ENCODE results near the gene MXD1. TPM values are rescaled to one million over a fixed set of nuclear protein-coding genes. Genes with fewer than 3 reads are reported as not detected.

The MXD1 gene
- total RNA-seq, 1 experiment from 2014 or later = 3.7 TPM

- Histone ChIP-seq H4K91ac (ENCODE audit: insufficient read length, low read depth, low read length) (no peak overlapping the region), H3K9ac (ENCODE audit: extremely low read depth, insufficient read length, low read length) (no peak overlapping the region), H3K27me3 (ENCODE audit: insufficient read depth, low read length) (no peaks in the 10 kb centered on the region), H4K20me1 (ENCODE audit: control insufficient read depth, insufficient read depth, insufficient read length) (no peaks in the 10 kb centered on the region), H4K8ac (replicated peaks; ENCODE audit: insufficient read length, low read depth, low read length) (no peak overlapping the region), H3K4me2 (ENCODE audit: insufficient read depth, insufficient read length, low read length) (no peak overlapping the region), H3K23me2 (ENCODE audit: insufficient read length, low read depth, low read length, poor library complexity, severe bottlenecking) (no peaks in the 10 kb centered on the region), H3K18ac (ENCODE audit: insufficient read length, low read depth, low read length) (no peak overlapping the region), H2BK15ac (ENCODE audit: low read depth, low read length) (no peak overlapping the region), H3T11ph (ENCODE audit: low read length) (no peak overlapping the region), H2BK12ac (ENCODE audit: insufficient read length, low read depth, low read length) (no peak overlapping the region), H3K23ac (ENCODE audit: insufficient read length, low read depth, low read length) (no peak overlapping the region), H3K79me1 (ENCODE audit: insufficient read depth, low read depth, low read length, poor library complexity, severe bottlenecking) (no peaks in the 10 kb centered on the region), H3K56ac (ENCODE audit: insufficient read length, low read depth, low read length) (no peak overlapping the region), H4K5ac (ENCODE audit: insufficient read length, low read depth, low read length) (no peak overlapping the region), H2AFZ (ENCODE audit: low read length) (no peak overlapping the region), H3K79me2 (ENCODE audit: insufficient read depth, low read length) (no peaks in the 10 kb centered on the region), H3K4ac (ENCODE audit: low read depth, low read length) (no peak overlapping the region), H3K27ac (ENCODE audit: insufficient read length, low read depth, low read length) (no peak overlapping the region), H2AK5ac (ENCODE audit: insufficient read length, low read length) (no peak overlapping the region), H3K14ac (ENCODE audit: insufficient read depth, low read length) (no peak overlapping the region), H3K4me1 (ENCODE audit: insufficient read depth, low read length) (no peaks in the 10 kb centered on the region), H2BK5ac (ENCODE audit: insufficient read length, low read length) (no peak overlapping the region), H2BK20ac (ENCODE audit: low read depth, low read length, poor library complexity, severe bottlenecking) (no peak overlapping the region), H2BK120ac (ENCODE audit: low read depth, low read length, poor library complexity, severe bottlenecking) (no peak overlapping the region), H3K9me3 (ENCODE audit: control insufficient read depth, low read depth, low read length) (no peaks in the 10 kb centered on the region)
- Mint-ChIP-seq H3K4me1 (peaks cover 7 to 8% of the 10 kb centered on the region in 2 experiments), H3K27me3 (ENCODE audit: low read depth) (peaks cover 1% of the 10 kb centered on the region; the same call in 1 of the 2 replicates), H3K27ac (no peak overlapping the region), H3K9me3 (no peaks in the 10 kb centered on the region), H3K36me3 (ENCODE audit: insufficient read depth in 1 of 3, low read depth in 3 of 3) (no peaks in the 10 kb centered on the region), H3K4me3 (no peak overlapping the region)
- TF ChIP-seq, protein P1, sequence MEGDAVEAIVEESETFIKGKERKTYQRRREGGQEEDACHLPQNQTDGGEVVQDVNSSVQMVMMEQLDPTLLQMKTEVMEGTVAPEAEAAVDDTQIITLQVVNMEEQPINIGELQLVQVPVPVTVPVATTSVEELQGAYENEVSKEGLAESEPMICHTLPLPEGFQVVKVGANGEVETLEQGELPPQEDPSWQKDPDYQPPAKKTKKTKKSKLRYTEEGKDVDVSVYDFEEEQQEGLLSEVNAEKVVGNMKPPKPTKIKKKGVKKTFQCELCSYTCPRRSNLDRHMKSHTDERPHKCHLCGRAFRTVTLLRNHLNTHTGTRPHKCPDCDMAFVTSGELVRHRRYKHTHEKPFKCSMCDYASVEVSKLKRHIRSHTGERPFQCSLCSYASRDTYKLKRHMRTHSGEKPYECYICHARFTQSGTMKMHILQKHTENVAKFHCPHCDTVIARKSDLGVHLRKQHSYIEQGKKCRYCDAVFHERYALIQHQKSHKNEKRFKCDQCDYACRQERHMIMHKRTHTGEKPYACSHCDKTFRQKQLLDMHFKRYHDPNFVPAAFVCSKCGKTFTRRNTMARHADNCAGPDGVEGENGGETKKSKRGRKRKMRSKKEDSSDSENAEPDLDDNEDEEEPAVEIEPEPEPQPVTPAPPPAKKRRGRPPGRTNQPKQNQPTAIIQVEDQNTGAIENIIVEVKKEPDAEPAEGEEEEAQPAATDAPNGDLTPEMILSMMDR (conservative IDR thresholded peaks at IDR 0.05) = no peak
- WGBS (ENCODE audit: extremely low coverage, insufficient read length, low lambda C conversion rate) = no CpG with 5 or more reads among the region's 3 CpGs
- DNase-seq = no peak
Measured at GRCh38 chr2:69989009-69989408, 74.1 kb downstream of the MXD1 start.

Data from H9 (cell line).